Coronary artery (tissue), 2 donors: ENCODE data around the gene KLK13.

Experiments used
- DNase-seq: peaks from one replicate; pipeline ENCODE4 v3.0.0-alpha.2; 2017; ENCODE audit warnings: low spot score
- H3K27ac ChIP-seq, 2 donors: fragments of 200-600 bp; sonication (generic); one replicate each; pipeline ENCODE4 v1.5.1; 2016 to 2019
- H3K4me3 ChIP-seq: fragments of 200-600 bp; sonication (generic); 2 replicates; pipeline ENCODE4 v1.5.1; 2016; ENCODE audit warnings: mild to moderate bottlenecking, moderate library complexity
- TF ChIP-seq, protein P1 (sequence below): fragments of 200-600 bp; sonication (generic); IDR thresholded peaks from one replicate; pipeline ENCODE4 v1.5.1; 2019; ENCODE audit warnings: antibody characterized with exemption

The KLK13 gene, protein sequence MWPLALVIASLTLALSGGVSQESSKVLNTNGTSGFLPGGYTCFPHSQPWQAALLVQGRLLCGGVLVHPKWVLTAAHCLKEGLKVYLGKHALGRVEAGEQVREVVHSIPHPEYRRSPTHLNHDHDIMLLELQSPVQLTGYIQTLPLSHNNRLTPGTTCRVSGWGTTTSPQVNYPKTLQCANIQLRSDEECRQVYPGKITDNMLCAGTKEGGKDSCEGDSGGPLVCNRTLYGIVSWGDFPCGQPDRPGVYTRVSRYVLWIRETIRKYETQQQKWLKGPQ

DNA sequence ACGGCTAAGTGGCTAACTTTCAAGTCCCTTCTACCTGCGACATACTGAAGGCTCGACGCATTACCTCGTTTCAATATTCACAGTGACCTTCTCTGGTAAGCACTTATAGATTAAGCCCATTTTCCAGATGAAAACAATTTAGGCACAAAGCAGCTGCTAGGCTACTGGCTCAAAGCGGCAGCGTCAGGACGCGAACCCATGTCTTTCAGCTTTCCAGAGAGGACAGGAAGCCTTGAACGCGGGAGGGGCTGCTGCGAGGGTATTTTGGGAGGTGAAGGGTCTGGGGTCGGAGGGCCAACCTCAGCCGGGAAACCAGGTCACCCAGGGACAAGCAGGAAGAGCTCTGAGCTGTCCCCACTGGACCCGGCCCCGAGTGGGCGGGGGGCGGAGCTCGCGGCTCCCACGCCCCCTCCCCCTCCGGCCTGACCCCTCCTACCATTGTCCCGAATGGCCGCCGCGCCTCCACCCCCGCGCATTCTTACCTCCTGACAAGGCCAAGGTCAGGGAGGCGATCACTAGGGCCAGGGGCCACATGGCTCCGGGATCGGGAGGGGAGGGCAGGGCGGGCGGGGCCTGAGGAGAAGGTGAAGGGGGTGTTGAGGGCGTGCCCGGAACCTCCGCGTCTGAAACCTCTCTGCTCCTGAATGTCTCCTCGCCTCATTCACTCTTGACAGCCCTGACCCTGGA, at the start of gene KLK13:
Gene KLK13 (minus strand): TSS at position 559 of the 687 bp plus-strand sequence. CDS start 25 bp downstream, at position 534.
- no peak for DNase-seq
- TF ChIP-seq, protein P1, sequence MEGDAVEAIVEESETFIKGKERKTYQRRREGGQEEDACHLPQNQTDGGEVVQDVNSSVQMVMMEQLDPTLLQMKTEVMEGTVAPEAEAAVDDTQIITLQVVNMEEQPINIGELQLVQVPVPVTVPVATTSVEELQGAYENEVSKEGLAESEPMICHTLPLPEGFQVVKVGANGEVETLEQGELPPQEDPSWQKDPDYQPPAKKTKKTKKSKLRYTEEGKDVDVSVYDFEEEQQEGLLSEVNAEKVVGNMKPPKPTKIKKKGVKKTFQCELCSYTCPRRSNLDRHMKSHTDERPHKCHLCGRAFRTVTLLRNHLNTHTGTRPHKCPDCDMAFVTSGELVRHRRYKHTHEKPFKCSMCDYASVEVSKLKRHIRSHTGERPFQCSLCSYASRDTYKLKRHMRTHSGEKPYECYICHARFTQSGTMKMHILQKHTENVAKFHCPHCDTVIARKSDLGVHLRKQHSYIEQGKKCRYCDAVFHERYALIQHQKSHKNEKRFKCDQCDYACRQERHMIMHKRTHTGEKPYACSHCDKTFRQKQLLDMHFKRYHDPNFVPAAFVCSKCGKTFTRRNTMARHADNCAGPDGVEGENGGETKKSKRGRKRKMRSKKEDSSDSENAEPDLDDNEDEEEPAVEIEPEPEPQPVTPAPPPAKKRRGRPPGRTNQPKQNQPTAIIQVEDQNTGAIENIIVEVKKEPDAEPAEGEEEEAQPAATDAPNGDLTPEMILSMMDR = no peak
- Histone ChIP-seq H3K27ac (no peak within 1 kb of the TSS), H3K4me3 (peak within 1 kb of the TSS; percentile 60)

DNA sequence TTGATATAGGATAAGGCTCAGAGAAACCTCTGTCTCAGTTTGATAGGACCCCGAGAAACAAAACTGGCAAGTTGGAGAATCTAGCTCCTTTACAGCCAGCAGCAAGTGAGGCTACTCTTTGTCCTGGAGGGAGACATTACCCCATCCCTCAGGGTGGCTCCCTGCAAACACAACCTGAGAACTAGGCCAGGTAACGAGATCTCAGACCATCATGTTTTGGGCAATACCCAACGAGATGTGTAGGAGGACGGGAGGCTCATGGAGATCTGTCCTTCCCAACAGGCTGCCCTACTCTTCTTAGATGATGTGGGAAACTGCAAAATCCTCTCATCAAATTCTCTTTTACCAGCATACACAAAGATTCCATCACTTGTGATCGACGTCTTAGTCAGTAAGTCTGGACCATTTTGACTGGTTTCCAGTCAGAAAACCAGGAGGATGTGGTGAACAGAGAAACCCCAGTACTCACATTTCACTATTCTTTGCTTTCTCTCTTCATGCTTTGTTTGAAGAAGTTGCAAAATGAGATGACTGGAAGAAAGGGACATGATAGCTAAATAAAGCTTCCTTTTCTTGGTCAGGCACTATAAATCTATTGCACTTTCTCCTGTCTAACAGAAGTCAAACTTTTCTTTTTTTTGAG, 49.3 kb upstream of the KLK13 start:
- TF ChIP-seq, protein P1 = no peak
- DNase-seq = no peak
- H3K27ac ChIP-seq = no peak overlapping the region
- H3K4me3 ChIP-seq = no peak overlapping the region

DNA sequence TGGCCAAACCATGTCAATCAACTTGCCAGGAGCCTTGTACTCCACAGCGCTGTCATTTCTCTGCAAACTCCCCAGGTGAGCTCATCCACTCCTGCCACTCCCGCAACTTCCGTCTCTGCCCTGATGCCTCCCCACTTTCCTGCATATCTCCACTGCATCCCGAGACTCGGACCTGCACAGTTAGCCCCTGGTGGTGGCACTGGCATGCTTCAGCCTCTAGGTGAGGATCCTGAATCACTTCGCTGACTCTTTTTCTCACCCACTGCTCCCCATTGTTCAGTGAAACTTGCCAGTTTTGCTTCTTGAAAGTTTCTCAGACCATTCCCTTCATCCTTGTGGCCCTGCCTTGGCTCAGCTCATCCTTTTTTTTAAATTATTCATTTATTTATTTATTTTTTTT, 46.7 kb upstream of the KLK13 start:
- Histone ChIP-seq H3K4me3 (no peak overlapping the region), H3K27ac (no peak overlapping the region)
- TF ChIP-seq, protein P1 = no peak
- no peak for DNase-seq

DNA sequence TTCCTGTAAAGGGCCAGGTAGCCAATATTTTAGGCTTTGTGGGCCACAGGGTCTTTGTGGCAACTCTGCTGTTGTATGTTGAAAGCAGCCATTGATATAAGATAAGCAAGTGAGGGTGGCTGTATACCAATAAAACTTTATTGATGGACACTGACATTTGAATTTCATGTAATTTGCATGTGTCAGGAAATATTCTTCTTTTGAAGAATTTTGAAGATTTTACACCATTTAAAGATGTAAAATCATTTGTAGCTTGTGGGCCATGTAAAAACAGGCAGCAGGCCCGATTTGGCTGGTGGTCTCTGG, 45.7 kb upstream of the KLK13 start:
- no peak overlapping the region for H3K27ac ChIP-seq
- no peak overlapping the region for H3K4me3 ChIP-seq
- TF ChIP-seq, protein P1 = no peak
- no peak for DNase-seq

DNA sequence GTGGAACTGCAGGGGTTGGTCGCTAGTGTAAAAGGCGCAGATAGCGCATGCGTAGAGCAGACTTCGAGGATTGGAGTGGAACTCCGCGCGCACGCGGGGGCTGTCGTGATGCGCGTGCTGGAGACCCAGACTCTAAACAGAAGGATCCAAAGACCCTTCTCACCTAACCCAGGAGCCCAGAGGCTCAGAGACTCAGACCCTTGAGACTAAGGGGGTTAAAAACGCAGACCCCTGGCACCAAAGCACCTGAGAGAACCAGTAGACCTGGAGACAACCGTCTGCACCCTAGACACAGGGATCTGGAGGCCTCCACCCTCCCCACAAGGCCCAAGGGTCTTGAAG, 43.9 kb upstream of the KLK13 start:
- DNase-seq = no peak
- H3K4me3 ChIP-seq = peak overlapping the region; percentile 83
- TF ChIP-seq, protein P1 = no peak
- peak overlapping the region; percentile 23 to 72 for H3K27ac ChIP-seq

DNA sequence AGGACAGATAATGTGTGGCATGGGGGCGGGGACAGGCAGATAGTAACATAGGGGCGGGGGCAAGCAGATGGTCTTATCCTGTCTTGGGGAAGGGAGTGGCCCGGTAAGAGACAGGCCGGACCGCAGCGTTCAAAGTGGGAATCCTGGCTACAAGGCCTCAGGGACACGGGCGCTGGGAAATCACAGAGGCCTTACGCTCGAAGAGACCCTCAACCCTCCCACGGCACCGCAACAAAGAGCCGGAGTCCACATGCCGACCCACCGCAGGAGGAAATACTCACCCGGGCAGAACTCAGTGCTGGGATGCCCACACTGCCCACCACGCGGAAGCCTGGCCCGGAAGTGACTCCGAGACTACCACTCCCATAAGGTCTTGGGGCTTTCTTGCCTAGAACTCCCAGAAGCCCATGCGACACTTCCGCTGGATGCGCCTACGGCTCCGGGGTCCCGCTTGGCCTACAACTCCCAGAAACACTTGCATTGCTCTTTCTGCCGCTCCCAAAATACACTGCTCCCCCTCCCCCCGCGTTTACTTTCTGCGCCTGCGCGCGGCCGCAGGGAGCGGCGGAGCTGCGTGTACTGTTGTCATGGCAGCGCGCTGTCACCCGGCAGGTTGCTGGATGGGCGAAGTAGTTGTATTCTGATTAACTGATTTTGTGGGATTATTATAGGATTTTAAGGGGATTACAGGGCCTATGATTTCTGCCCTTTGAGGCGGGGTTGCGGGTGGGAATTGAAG, 43.3 kb upstream of the KLK13 start, which contains the start of gene CTU1:
Gene CTU1 (minus strand): TSS at position 344 of the 739 bp plus-strand sequence. CDS start 3,840 bp downstream, outside the sequence.
- TF ChIP-seq, protein P1 = no peak
- DNase-seq = peak; percentile 99
- H3K4me3 ChIP-seq = peak within 1 kb of the TSS; percentile 83
- H3K27ac ChIP-seq = peak within 1 kb of the TSS; percentile 23 to 72
